GM19452 (cell line): ENCODE results near the gene CLMN.
A peak's percentile ranks its signal among the peaks of the same experiment; 100 is the strongest.

Experiments used
- ATAC-seq: cut with Tn5 transposase; IDR thresholded peaks from one replicate; pipeline ENCODE4 v1.9.1; 2021; ENCODE audit not compliant: unreplicated experiment

The CLMN gene

DNA sequence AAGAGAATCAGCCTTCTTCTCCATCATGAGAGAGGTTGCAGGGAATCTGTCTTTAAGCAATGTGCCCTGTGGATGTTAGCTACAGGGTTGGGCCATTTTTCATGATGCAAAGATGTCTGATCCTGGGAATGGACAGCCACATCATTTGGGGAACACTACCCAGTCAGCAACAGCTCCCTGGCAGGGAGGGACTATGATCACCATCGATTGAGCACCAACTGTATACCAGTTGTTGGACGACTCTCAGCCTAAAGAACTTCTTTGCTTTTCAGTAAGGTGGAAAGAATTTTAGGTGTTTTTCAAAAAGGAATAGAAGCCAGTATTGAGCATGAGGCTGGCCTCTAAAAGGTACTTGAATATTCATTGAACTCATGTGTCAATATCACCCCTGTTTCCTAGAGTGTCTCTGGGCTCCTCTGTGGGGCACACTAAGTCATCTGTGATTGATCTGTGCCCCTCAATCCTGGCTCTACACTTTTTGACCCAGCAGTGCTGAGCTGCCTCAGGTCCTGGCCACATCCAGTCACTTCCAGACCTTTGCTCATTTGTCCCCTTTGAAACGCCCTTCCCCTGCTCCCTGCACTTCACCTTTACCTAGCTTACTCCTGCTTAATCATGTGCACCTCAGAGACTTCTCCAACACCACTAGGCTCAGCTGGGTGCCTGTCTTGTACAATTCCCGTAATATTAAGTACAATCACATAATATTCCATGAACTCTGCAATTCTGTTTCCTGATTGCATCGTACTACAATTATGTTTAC lies 2.2 kb upstream of the CLMN start:
- ATAC-seq: no peak

DNA sequence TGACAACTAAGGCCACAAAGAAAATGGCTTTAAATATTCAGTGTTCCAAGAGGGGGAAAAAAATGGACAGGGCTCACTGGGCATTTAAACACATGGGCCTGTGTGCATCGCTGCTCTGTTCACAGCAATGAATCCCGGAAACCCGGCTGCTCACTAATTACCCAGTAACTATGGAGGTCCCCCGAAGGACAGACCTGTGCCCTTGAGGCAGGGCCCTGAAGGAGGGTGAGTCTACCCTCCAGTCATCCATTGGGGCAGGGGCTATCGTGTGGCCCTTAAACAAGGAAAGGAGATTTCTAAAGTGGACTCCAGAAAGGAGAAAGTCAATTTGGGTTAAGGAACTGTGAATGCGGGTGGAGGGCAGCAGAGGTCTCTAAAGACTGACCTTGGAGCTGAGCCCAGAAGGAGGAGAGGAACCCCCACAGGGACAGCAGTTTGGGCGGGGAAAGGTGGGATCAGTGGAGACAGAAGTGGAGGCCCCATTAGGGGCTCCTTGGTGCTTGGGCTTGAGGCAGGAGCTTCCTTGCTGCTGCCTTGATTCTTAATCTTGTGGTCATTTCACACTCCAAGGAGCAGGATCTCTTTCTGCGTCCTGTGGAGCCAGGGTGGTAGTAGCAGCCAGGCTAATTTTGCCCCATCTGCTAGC lies 1.4 kb upstream of the CLMN start:
- no peak for ATAC-seq

DNA sequence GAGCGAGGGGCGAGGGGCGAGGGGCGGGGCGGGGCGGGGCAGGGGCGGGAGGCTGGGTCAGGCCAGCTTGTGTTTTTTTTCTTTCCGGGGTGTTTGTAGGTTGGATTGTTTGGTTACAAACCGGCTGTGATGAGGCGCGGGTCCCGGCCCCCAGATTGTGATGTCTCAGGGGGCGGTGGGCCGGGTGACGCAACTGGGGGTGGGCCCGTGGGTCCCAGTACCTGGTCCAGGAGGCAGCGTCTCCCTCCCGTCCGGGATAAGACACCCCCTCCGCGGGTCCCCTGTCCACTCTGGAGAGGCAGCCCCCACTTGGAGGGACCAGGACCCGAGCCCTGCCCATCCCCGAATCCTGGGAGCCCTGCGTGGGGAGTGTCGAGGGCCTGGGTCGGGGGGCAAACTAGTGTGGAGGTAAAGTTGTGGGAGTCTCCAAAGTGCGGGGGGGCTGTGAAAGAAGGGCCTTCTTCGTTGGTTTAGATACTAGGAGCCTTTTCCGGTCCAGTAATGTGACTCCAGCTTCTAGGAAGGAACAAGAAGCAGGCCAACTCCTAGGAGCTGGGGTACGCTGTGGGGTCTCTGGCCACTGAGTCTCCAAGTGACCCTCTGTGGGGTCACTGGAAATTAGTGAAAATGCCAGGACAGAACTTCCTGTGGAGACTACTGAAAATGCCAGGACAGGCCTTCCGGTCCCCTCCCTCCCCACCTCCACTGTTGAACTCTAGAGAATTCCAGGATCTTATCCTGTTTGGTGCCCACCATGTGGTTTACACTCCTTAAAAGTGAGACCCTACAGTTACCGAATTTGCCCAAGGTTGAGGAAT lies 579 bp upstream of the CLMN start:
- no peak for ATAC-seq

DNA sequence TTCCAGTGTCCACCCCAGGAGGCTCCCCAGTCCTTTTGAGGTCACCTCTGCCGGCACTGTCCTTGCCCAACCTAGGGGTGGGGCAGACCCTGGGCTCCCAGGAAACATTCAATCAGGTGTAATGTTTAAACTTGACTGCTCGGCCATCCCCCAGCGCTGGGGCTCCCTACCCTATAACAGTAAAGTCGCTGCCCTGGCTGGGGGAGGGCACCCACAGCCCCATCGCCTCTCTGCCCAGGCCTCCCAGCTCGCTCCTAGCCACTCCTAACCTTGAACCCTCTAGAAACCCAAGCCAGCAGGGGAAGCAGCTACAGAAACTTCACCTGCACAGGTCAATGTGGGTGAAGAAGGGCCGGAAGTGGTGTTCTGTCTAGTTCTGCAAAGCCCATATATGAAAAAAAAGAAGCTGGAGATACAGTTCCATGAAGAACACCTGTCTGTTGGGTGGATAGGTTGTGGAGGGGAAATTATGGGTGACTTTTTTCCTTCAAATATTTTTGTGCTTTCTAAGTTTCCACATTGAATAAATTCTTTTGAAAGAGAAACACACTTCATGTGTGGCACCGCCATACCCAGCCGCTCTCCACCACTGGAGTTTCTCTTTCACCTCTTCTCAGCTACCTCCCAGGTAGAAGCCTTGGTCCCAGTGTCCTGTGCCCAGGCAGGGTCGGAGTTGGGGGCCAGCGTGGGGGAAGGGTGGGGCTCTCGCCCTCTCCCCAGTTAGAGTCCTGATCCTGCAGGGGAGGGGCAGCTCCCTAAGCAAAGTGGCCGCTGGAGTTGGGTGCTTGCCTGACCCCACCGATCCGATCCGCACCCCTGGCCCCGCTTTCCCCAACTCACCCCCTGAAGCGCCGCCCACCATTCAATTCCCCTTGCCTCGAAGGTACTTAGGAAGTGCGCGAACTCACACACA lies 1.1 kb downstream of the CLMN start:
- ATAC-seq: no peak

DNA sequence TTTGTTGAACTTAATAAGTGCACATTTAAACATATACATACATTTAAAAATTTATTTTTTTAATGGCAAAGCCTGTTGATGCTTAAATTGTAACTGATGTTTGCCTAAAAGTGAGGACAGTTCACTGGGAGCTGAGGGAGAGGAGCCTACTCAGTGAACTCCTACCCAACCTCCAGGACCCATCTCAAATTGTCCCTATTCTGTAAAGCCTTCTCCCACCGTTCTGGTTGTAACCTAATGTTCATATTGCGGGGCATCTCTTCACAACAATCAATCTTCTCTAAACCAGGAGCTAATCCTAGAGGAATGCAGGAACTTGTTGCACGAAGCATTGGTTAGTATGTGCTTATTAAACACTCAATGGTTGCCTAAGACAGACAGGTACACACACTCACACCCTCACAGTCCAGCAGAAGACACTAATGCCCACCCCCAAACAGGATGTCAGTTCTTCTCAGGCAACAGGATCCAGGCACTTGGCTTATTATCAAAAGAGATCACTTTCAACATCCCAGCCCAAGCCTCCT lies 1.8 kb downstream of the CLMN start:
- ATAC-seq: no peak

DNA sequence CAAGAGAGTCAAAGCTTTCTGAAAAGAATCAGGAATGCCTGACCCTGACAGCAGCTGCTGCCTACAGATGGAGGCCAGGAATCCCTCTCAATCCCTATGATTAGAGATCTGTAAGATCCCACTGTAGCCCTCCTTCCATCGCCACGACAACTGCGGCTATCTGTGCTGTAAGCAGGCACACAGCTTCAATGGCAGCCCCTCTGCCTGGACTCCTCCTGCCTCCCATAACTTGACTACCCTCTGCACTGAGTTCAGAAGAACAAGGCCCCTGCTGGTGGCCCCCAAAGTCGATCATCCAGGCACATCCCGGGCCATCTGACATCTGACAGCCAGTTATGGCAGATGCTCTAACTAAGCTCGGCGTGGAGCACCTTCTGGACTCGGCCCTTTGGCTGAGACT lies 2.9 kb downstream of the CLMN start:
- ATAC-seq: no peak

DNA sequence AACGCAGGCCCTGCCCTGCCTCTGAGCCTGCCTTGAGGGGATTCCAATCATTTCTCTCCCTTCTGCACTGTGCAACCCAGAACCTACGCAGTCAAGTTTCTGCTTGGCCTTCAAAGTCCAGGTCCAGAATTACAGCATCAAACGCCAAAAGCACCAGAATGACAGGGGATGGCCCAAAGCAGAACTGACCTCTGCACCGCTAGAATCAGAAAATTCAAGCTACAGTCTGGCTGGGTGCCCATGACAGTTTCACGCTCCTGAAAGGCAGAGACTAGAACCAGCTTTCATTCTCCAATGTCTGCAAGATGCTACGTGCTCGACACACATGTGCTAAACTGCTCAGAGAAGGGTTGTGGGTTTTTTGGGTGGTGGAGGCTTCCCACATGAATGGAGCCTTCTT lies 4.1 kb downstream of the CLMN start:
- no peak for ATAC-seq

DNA sequence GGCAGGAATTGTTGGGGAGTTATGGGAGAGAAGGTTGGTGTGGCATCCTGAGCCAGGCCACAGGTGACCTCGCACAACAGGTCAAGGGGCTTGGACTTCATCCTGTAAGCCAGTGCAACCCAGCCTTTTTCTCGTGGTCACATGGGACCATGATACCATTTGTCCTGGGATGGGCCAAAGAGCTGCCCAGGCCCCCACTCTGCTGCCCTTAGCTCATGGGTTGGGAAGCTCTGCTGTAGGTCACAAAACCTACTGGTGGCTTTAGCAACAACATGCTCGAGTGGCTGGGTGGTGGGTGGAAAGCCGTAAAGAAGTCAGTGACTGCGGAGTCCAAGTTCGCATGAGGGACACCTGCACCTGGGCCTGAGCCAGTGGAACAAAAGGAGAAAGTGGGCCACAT lies 4.6 kb downstream of the CLMN start:
- ATAC-seq: no peak

DNA sequence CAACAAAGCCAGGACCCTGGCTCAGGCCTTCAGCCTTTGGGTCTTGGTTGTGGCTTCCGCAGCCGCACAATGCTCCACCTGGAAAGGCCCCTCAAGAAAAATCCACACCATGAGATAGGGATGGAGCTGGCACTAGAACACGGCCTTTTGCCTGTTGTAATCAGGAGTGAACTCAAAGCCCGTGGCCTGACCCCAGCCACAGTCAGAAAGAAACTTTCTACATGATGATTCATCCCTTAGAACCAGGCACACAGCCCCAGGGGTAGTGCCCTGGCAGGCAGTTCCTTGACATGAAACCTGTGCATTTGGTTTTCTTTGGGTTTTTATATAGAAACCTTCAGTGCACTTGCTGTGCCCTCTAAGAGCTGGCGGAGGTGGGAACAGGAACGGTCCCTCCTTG lies 5.1 kb downstream of the CLMN start:
- peak; percentile 79 for ATAC-seq

DNA sequence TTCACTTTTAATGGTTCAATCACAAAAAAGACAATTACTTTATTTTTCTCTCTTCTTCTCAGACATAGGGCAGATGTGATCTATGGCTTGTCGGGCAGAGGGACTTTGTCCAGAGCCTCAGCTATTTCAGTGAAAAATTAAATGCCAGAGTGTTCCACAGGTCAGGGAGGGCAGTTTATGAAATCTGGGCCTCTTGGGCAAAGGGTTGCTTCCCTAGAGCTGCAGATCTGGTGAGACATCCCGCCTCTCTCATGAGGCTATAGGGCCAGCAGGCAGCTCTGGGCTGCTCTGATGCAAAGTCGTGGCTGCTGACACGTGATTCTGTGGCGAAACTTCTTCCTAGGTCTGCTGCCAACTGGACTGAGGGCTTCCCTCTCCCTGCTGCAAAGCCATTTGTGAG lies 6.0 kb downstream of the CLMN start:
- no peak for ATAC-seq

DNA sequence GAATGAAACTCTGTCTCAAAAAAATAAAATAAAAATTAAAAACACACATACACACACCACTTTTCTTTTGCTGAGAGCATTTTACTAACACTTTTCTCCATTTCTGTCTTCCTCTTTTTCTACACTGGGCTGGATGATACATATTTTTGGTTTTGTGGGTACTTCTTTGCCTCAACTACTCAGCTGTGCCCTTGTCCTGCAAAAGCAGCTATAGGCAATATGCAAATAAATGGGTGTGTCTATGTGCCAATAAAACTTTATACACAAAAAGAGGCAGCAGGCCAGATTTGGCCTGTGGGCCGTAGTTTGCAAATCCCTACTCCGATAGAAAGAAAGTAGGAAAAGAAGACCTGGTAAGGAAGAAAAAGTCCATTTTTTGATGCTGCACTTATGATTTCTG lies 6.5 kb downstream of the CLMN start:
- ATAC-seq: no peak

DNA sequence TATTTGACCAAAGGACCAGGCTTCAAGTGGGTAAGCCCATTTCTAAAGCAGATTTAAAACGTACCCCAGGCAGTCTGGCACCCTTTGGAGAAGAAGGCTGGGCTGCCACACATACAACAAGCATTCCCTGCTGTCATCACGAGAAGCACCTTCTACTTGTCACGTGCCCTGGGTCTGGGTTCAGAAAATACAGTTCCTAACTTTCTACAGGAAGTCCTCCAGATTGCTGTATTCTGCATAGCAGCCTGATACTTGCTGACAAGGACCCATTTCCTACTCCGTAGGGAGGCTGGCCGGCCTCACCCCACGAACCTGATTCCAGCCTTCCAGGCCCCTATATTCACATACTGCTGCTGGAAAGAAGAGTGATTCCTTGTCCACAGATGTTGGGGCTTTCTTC lies 7.4 kb downstream of the CLMN start:
- ATAC-seq: no peak

DNA sequence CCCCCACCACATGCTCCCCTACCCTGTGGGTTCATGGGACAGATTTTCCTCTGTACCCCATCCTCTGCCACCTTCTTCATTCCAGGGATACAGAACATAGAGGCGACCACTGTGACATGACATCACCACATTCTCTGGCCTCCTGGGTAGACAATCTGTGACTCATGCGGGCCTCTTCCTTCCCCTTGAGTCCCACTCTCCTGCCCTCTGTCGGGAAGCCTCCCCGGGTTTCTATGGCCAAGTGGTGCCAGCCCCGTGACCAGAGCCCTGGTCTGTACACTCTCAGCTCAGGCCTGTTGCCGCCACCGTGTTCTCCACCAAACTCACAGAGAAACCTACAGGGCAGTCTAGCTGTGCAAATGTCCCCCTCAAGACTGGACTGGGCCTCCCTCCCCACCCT lies 8.0 kb downstream of the CLMN start:
- ATAC-seq: no peak

DNA sequence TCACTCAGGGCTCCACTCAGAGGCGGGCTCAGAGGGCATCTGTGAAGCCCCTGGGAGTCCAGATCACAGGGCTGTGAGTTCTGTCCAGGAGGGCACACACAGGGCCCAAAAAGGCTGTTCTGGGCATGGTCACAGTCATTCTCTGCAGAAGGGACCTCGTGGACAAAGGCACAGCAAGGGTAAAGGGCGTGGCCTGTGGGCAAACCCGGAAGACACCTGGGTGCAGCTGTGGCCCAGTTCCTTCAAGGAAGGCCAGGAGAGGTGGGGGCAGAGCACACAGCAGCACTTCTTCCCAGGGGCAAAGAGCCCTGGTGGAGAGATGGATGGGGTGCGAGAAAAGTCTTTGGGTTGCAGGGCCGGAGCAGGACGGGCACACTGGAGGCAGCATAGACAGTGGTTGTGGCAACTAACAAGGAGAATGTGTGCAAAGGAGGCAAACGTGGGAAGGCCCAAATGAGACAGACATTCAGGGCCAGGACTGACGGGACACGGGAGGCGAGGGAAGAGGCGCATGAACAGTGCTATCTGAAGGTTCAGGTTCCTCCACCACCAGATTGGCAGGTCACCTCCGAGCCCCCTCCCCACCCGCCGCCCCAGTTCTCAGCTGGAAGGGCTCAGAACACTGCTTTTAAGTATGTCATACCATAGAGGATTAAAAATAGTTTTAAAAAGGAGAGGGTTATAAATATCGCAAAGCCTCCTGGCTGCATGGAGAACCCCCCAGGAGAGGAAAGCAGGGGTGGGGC lies 8.9 kb downstream of the CLMN start:
- no peak for ATAC-seq

DNA sequence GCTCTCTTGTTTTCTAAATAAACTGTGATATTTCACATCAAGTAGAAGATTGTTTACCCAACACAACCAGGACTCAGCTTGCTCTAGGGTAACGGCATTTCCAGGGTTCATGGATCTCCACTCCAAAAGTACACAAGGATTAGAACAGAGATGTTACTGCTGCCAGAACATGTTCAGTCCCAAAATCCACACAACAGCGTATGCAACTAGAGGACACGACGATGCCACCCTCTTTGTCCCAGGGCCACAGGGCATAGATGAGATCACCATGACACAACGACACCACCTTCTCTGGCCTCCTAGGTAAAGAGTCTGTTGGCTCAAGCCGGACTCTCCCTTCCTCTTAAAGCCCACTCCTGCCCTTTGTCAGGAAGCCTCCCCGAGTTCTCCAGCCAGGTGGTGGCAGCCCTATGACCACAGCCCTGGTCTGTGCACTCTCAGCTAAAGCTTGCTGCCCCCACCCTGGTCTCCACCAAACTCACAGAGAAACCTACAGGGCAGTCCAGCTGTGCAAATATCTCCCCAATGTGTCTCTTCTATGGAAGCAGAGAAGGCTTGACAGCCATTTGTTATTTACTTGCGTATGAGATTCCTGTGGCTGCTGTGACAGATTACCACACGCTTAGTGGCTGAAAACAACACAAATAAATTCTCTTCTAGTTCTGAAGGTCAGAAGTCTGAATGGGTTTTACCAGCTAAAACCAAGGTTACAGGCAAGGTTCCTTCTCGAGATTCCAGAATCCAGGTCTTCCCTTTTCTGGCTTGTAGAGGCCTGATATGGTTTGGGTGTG lies 10.3 kb downstream of the CLMN start:
- ATAC-seq: no peak

DNA sequence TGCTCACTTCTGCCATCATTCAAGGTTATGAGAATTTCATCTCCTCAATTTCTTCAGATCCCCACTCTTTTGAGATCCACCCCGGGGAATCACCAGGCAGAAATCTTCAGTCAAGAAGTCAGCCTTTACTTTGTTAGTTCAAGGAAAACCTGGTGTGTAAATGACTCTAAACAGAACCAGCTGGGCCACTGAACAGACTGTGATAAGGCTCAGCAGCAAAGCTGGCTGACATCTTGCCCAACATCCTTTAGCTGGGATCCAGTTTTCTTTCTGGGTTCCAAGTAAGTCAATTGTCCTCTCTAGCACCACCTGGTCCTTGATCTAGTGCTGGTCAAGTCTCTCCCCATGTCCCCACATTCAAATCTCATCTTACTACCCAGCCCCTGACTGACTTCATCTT lies 11.6 kb downstream of the CLMN start:
- ATAC-seq: no peak

DNA sequence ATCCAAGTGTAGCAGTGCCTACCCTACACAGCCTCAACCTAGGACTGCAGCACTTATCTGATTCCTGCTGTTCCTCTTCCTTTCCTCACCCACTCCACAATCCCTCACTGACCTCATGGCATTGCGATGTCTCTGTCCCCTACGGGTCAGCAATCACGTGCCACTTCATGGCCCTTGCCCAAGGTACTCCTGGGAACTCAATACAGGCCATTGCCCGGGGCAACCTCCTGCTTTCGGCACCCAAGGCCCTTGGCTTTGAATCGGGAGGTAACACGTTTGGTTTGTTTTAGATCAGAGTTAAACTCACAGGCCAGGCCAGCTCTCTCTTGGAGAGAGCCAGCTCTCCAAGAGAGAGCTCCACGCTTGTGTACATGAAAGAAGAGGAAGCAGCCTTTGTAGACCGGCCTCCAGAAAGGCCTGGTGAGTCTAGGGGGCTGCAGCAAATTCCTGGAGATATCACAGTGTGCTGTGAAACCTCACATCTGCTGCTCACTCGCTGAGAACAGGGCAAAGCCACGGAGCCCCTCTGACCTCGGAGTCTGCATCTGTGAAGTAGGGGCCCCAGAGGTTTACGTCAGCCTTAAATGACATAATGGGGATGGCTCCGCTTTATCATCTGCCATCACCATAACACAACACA lies 12.2 kb downstream of the CLMN start:
- no peak for ATAC-seq

DNA sequence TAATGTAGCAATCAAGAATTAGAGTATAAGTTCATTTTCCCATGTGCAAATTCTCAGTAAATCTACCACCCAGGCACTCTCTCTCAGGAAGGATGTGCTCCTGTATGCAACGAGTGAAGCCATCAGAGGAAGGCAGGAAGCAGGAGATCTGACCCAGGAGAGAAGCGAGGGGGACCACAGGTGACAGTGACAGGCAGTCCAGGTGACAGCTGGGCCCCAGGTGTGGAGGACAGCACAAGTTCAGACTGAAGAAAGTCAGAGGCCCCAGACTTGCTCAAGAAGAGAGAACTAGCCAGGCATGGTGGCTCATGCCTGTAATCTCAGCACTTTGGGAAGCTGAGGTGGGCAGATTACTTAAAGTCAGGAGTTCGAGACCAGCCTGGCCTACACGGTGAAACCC lies 13.8 kb downstream of the CLMN start:
- ATAC-seq: no peak

DNA sequence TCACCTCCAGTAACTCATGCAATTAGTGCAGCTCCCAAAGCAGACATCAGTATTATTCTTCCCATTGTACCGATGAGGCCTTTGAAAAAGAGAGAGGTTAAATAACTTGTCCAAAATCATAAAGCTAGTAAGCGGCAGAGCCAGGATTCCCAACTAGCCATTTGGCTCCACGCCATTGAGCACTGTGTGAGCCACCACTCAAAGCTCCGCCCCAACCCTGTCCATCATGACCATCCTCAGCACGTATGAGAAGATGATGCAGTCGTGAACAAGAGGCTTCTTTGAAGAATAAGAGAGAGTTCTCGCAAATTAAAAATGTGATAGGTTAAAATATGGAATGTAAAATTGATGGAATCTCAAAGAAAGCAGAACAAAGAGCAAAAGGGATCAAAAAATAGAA lies 14.6 kb downstream of the CLMN start:
- no peak for ATAC-seq
